Esophagus muscularis mucosa (tissue), 4 donors: Measurements from ENCODE around the gene LIM2. TPM values are rescaled to one million over a fixed set of nuclear protein-coding genes. Genes with fewer than 3 reads are reported as not detected.
A peak's percentile ranks its signal among the peaks of the same experiment; 100 is the strongest.

Experiments
- DNase-seq: peaks from one replicate; pipeline ENCODE4 v3.0.0-alpha.2; 2017; ENCODE audit errors: extremely low spot score
- H3K27ac ChIP-seq, 4 donors: fragments of 200-600 bp; sonication (generic); replicated peaks in 1 of 4; 1 replicate in 3 of 4; 2 replicates in 1 of 4; pipeline ENCODE4 v1.5.1; 2016 to 2019; ENCODE audit warnings: mild to moderate bottlenecking in 1 of 4
- H3K27me3 ChIP-seq, 4 donors: fragments of 200-600 bp; sonication (generic); one replicate each; pipeline versions ENCODE4 v1.5.1 to v1.6.0; 2016 to 2019
- H3K36me3 ChIP-seq, 4 donors: fragments of 200-600 bp; sonication (generic); one replicate each; pipeline ENCODE4 v1.5.1; 2016 to 2019
- H3K4me1 ChIP-seq, 4 donors: fragments of 200-600 bp; sonication (generic); one replicate each; pipeline ENCODE4 v1.5.1; 2016 to 2019
- H3K4me3 ChIP-seq, 4 donors: fragments of 200-600 bp; sonication (generic); 1 replicate in 2 of 4; 2 replicates in 2 of 4; pipeline ENCODE4 v1.5.1; 2016 to 2019; ENCODE audit warnings: mild to moderate bottlenecking in 4 of 4, moderate library complexity in 1 of 4
- H3K9me3 ChIP-seq, 4 donors: fragments of 200-600 bp; sonication (generic); 1 replicate in 3 of 4; 2 replicates in 1 of 4; pipeline ENCODE4 v1.5.1; 2016 to 2019
- EP300 ChIP-seq: sonication (generic); formaldehyde crosslinking; IDR thresholded peaks from one replicate; pipeline ENCODE4 v1.6.1; 2017; ENCODE audit warnings: antibody characterized with exemption
- POLR2A ChIP-seq: fragments of 450-650 bp; IDR thresholded peaks from one replicate; pipeline ENCODE4 v1.6.1; 2017; ENCODE audit warnings: antibody characterized with exemption, moderate library complexity, mild to moderate bottlenecking, low read depth
- POLR2AphosphoS5 ChIP-seq, 2 donors: sonication (generic); formaldehyde crosslinking; IDR thresholded peaks; one replicate each; pipeline ENCODE4 v1.6.1; 2017; ENCODE audit warnings: antibody characterized with exemption in 2 of 2
- WGBS: methylation state at CpG from one replicate; pipeline ENCODE4 v1.1.5; 2018; 5-methylcytosine and 5-hydroxymethylcytosine counted together
- intact Hi-C: fragments of 100-400 bp; cut with DNase I; formaldehyde crosslinking; loops from one replicate; pipeline ENCODE4 v1.15.1; 2023
- total RNA-seq, 4 donors: library from RNA; depleted of rRNA; stranded (reverse); fragments of >200 nt; gene quantifications; one replicate each; pipeline versions ENCODE4 v1.1.0 to v1.2.1, GENCODE V29; 2016
- TF ChIP-seq, protein P1 (sequence below), 3 experiments: fragments of 200-600 bp in 2 of 3; fragments of 450-650 bp in 1 of 3; sonication (generic) in 2 of 3; IDR thresholded peaks; one replicate each; pipeline ENCODE4 v1.5.1; 2017 to 2019; ENCODE audit warnings: antibody characterized with exemption in 3 of 3, mild to moderate bottlenecking in 2 of 3, moderate library complexity in 1 of 3

The LIM2 gene
- total RNA-seq, 4 donors from 2014 or later, result not detected

DNA sequence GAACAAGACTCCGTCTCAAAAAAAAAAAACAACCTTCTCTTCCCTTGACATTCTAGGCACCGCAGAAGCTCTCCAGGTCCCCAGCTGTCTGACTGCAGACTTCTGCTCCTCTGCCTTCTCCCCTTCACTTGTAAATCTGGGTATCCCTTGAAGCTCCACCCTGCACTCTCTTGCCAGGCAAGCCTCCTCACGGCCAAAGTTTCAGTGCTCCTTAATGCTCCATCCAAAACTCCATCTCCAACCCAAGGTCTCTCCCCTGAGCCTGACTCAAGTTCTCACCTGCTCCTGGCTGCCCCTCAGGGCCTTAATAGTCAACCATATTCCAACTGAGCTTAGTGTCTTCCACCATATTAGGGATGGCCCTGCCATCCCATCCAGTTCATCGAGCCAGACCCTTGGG, 17.5 kb downstream of the LIM2 start:
- H3K36me3 ChIP-seq, result no peaks in the 10 kb centered on the region
- no peak overlapping the region for H3K4me3 ChIP-seq
- intact Hi-C loops, result no loop called here
- no peak for DNase-seq
- peaks cover under 1 to 20% (median 19%) of the 10 kb centered on the region in 4 donors for H3K4me1 ChIP-seq
- no peak overlapping the region for H3K27ac ChIP-seq
- TF ChIP-seq EP300 (no peak), POLR2AphosphoS5 (IDR thresholded peaks at IDR 0.05) (no peak), POLR2A (no peak)
- TF ChIP-seq, protein P1, sequence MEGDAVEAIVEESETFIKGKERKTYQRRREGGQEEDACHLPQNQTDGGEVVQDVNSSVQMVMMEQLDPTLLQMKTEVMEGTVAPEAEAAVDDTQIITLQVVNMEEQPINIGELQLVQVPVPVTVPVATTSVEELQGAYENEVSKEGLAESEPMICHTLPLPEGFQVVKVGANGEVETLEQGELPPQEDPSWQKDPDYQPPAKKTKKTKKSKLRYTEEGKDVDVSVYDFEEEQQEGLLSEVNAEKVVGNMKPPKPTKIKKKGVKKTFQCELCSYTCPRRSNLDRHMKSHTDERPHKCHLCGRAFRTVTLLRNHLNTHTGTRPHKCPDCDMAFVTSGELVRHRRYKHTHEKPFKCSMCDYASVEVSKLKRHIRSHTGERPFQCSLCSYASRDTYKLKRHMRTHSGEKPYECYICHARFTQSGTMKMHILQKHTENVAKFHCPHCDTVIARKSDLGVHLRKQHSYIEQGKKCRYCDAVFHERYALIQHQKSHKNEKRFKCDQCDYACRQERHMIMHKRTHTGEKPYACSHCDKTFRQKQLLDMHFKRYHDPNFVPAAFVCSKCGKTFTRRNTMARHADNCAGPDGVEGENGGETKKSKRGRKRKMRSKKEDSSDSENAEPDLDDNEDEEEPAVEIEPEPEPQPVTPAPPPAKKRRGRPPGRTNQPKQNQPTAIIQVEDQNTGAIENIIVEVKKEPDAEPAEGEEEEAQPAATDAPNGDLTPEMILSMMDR (IDR thresholded peaks at IDR 0.05), result no peak
- H3K27me3 ChIP-seq, result no peaks in the 10 kb centered on the region
- H3K9me3 ChIP-seq, result no peaks in the 10 kb centered on the region
- 77% methylated on average over 4 of the region's 4 CpGs for WGBS

DNA sequence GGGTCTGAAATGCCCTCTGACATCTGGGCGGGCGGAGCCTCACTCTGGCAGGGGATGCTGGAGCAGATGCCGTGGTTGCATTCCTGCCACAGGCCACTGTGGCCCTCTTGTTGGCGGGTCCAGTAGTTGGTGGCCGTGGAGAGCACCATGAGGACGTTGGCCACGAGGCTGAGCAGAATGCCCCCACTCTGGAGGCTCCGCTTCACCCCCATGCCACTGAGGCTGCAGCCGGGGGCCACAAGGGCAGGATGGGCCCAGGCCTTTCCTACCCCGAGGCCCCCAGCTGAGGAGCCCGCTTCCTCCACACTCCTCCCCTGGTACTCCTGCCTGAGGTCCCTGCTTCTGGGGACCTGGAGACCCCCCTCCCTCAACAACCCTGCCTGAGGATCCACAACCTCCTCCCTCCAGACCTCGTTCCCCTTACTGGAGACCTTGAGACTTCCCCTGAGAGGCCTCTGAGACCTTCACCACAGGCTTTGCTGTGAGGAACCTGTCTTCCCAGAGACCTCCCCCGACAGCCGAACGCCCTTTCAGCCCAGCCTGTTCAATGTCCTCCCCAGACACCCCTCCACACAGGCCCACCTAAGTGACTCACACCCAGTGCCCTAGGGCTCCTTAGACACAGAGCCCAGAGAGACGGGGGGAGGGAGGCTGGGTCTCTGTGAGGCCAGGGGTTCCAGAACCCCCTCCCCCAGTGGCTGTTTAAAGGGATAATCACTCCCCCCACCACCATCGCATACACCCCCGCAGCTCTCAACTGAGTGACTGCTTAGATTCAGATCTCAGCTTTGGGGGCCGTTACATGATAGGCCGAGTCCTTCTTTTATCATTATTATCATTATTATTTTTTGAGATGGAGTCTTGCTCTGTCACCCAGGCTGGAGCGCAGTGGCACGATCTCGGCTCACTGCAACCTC, 19.1 kb downstream of the LIM2 start, which contains the start of gene CLDND2:
Gene CLDND2 (minus strand): TSS at position 638 of the 917 bp plus-strand sequence. CDS start 426 bp downstream, at position 212.
- no peak for DNase-seq
- Histone ChIP-seq H3K4me3 (peak within 1 kb of the TSS; percentile 67 to 86 (median 75)), H3K27me3 (no peaks in the 10 kb centered on the region), H3K4me1 (peaks cover 17 to 36% (median 35%) of the 10 kb centered on the region in 4 donors), H3K27ac (peak within 1 kb of the TSS; percentile 95 to 99 (median 97)), H3K9me3 (no peaks in the 10 kb centered on the region), H3K36me3 (no peaks in the 10 kb centered on the region)
- TF ChIP-seq, protein P1 (IDR thresholded peaks at IDR 0.05), result no peak
- 59% methylated on average over 23 of the region's 23 CpGs for WGBS
- intact Hi-C loops, result loop anchor here (10.0 kb wide), 1 partner anchor 336 kb away; no protein-coding TSS in a partner anchor

- no peaks in the 10 kb centered on the region for H3K27me3 ChIP-seq
- peak; percentile 99 for DNase-seq
- peak overlapping the region; percentile 67 to 86 (median 75) for H3K4me3 ChIP-seq
- H3K36me3 ChIP-seq, result no peaks in the 10 kb centered on the region
- WGBS, result 0% methylated on average over 28 of the region's 64 CpGs
- peak overlapping the region; percentile 95 to 99 (median 97) for H3K27ac ChIP-seq
- intact Hi-C loops, result loop anchor here (10.0 kb wide), 1 partner anchor 337 kb away; no protein-coding TSS in a partner anchor
- H3K4me1 ChIP-seq, result peaks cover 26 to 45% (median 43%) of the 10 kb centered on the region in 4 donors
- TF ChIP-seq EP300 (no peak), POLR2A (no peak), POLR2AphosphoS5 (IDR thresholded peaks at IDR 0.05) (peak in 1 of 2 donors; percentile 97)
- TF ChIP-seq, protein P1 (IDR thresholded peaks at IDR 0.05), result peak in 1 of 3 experiments; percentile 14
- H3K9me3 ChIP-seq, result no peaks in the 10 kb centered on the region
Observed at GRCh38 chr19:51367565-51368365, 20.0 kb downstream of the LIM2 start.

DNA sequence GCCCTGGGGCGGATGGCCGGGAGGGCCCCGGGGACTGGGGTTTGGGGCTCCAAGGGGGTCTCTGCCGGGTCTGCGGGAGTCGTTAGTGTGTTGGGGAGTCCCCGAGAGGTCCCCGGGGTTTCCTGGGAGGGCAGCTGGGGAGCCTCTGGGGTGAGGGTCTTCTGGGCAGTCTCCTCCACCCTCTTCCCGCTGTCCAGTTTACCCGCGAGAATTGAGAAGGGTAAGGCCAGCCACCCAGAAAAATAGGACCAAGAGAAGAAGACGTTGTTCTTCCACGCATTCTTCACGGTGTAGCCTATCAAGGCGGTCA, 20.6 kb downstream of the LIM2 start:
- WGBS, result 0% methylated on average over 8 of the region's 15 CpGs
- intact Hi-C loops, result loop anchor here (10.0 kb wide), 1 partner anchor 338 kb away; no protein-coding TSS in a partner anchor
- no peaks in the 10 kb centered on the region for H3K9me3 ChIP-seq

More for the DNA sequence above, 20.6 kb downstream of the LIM2 start:
- peak overlapping the region; percentile 67 to 86 (median 75) for H3K4me3 ChIP-seq
- H3K27me3 ChIP-seq, result no peaks in the 10 kb centered on the region
- H3K27ac ChIP-seq, result peak overlapping the region; percentile 95 to 99 (median 97)
- no peak for DNase-seq
- H3K36me3 ChIP-seq, result no peaks in the 10 kb centered on the region
- TF ChIP-seq, protein P1 (IDR thresholded peaks at IDR 0.05), result no peak
- TF ChIP-seq POLR2A (peak; percentile 63), POLR2AphosphoS5 (IDR thresholded peaks at IDR 0.05) (peak in 1 of 2 donors; percentile 99), EP300 (no peak)
- peaks cover 30 to 50% (median 49%) of the 10 kb centered on the region in 4 donors for H3K4me1 ChIP-seq
